HG02884 (cell line): ENCODE measurements around the gene STK4.
"Not testable (repeated sequence)": the region's sequence is repeated elsewhere in the genome, so short reads cannot be mapped to it uniquely, and the experiment has no call there.

Source experiments
- ATAC-seq: cut with Tn5 transposase; IDR thresholded peaks from one replicate; pipeline ENCODE4 v1.9.1; 2021; ENCODE audit warnings: mild to moderate bottlenecking, moderate library complexity; ENCODE audit not compliant: unreplicated experiment

The STK4 gene

GRCh38 chr20:44981736-44982406, 15.6 kb downstream of the STK4 start:
- ATAC-seq, result no peak

GRCh38 chr20:44983093-44983674, 16.9 kb downstream of the STK4 start:
- ATAC-seq, result no peak

GRCh38 chr20:44988631-44989171, 22.4 kb downstream of the STK4 start:
- ATAC-seq, result no peak

GRCh38 chr20:44990425-44990824, 24.1 kb downstream of the STK4 start:
- ATAC-seq, result no peak

GRCh38 chr20:44990957-44991356, 24.6 kb downstream of the STK4 start:
- ATAC-seq, result no peak

GRCh38 chr20:44993343-44993742, 27.0 kb downstream of the STK4 start:
- ATAC-seq, result no peak

- ATAC-seq, result no peak
Measured at GRCh38 chr20:44997171-44997570, 30.9 kb downstream of the STK4 start.

- no peak for ATAC-seq
Measured at GRCh38 chr20:44997668-44998067, 31.4 kb downstream of the STK4 start.

GRCh38 chr20:45008521-45009049, 42.3 kb downstream of the STK4 start:
- ATAC-seq, result no peak

- ATAC-seq, result no peak
Measured at GRCh38 chr20:45010399-45010828, 44.1 kb downstream of the STK4 start.

- no peak for ATAC-seq
Measured at GRCh38 chr20:45011108-45011526, 44.8 kb downstream of the STK4 start.

GRCh38 chr20:45012682-45013302, 46.5 kb downstream of the STK4 start:
- no peak for ATAC-seq

- not testable (repeated sequence) for ATAC-seq
Measured at GRCh38 chr20:45014131-45014530, 47.8 kb downstream of the STK4 start.

- no peak for ATAC-seq
Measured at GRCh38 chr20:45014671-45015415, 48.5 kb downstream of the STK4 start.

GRCh38 chr20:45016089-45016671, 49.9 kb downstream of the STK4 start:
- no peak for ATAC-seq

- no peak for ATAC-seq
Measured at GRCh38 chr20:45017281-45017680, 51.0 kb downstream of the STK4 start.

GRCh38 chr20:45017857-45018256, 51.5 kb downstream of the STK4 start:
- ATAC-seq, result no peak

GRCh38 chr20:45019027-45019761, 52.9 kb downstream of the STK4 start:
- no peak for ATAC-seq

- no peak for ATAC-seq
Measured at GRCh38 chr20:45019762-45020123, 53.4 kb downstream of the STK4 start.

GRCh38 chr20:45020236-45020886, 54.0 kb downstream of the STK4 start:
- no peak for ATAC-seq
